Caki2 (cell line): ENCODE measurements around the gene DDA1. TPM values are rescaled to one million over a fixed set of nuclear protein-coding genes. Genes with fewer than 3 reads are reported as not detected.

Experiments used
- DNase-seq: peaks from one replicate; pipeline ENCODE4 v3.0.0-alpha.2; 2015; ENCODE audit warnings: low read depth
- in situ Hi-C: cut with HindIII; loops from 2 replicates; pipeline ENCODE4 v1.10.0; 2016; ENCODE audit warnings: low sequenced_read_pairs, low pct_unique_long_range_greater_than_20kb, mixed read lengths
- total RNA-seq: library from RNA; depleted of rRNA; stranded (reverse); fragments of >200 nt; shearing (Covaris generic); gene quantifications from 2 replicates; pipeline ENCODE4 v1.2.3, GENCODE V29; 2014; ENCODE audit warnings: low replicate concordance

The DDA1 gene
- total RNA-seq, 1 experiment from 2014 or later: 17.9 TPM

GRCh38 chr19:17325133-17325532 is 15.8 kb downstream of the DDA1 start:
- in situ Hi-C loops: no loop called here
- DNase-seq: no peak

GRCh38 chr19:17325881-17326594 is 16.7 kb downstream of the DDA1 start:
- in situ Hi-C loops: no loop called here
- DNase-seq: no peak

- in situ Hi-C loops: no loop called here
- DNase-seq: no peak
These were observed 17.2 kb downstream of the DDA1 start for GRCh38 chr19:17326595-17326966.

- in situ Hi-C loops: no loop called here
- DNase-seq: no peak
These were observed 17.8 kb downstream of the DDA1 start for GRCh38 chr19:17327068-17327653.

- DNase-seq: peak; percentile 93
- in situ Hi-C loops: no loop called here
These were observed 18.5 kb downstream of the DDA1 start for GRCh38 chr19:17327654-17328516.

- in situ Hi-C loops: no loop called here
These were observed 19.4 kb downstream of the DDA1 start for GRCh38 chr19:17328517-17329365.

GRCh38 chr19:17329366-17330261 is 20.3 kb downstream of the DDA1 start:
- in situ Hi-C loops: no loop called here
- no peak for DNase-seq

More at GRCh38 chr19:17328517-17329365, 19.4 kb downstream of the DDA1 start:
- no peak for DNase-seq

GRCh38 chr19:17330262-17331044 is 21.1 kb downstream of the DDA1 start:
- no peak for DNase-seq
- in situ Hi-C loops: no loop called here

GRCh38 chr19:17331045-17331558 is 21.7 kb downstream of the DDA1 start:
- DNase-seq: no peak
- in situ Hi-C loops: no loop called here

- in situ Hi-C loops: no loop called here
- DNase-seq: no peak
These were observed 23.0 kb downstream of the DDA1 start for GRCh38 chr19:17332360-17332676.

GRCh38 chr19:17332677-17333581 is 23.6 kb downstream of the DDA1 start:
- peak; percentile 100 for DNase-seq

GRCh38 chr19:17333611-17334413 is 24.4 kb downstream of the DDA1 start:
- peak; percentile 80 for DNase-seq

More at GRCh38 chr19:17332677-17333581, 23.6 kb downstream of the DDA1 start:
- in situ Hi-C loops: no loop called here

GRCh38 chr19:17334414-17335409 is 25.3 kb downstream of the DDA1 start, which contains the start of gene ANO8:
Gene ANO8, minus strand, starts transcription at chr19:17334855. Its CDS starts 185 bp downstream, at chr19:17334670.
- in situ Hi-C loops: no loop called here
- peak; percentile 95 for DNase-seq

More at GRCh38 chr19:17333611-17334413, 24.4 kb downstream of the DDA1 start:
- in situ Hi-C loops: no loop called here

- in situ Hi-C loops: no loop called here
- DNase-seq: no peak
These were observed 26.2 kb downstream of the DDA1 start for GRCh38 chr19:17335575-17335974.
